SU-DHL-6 (cell line): ENCODE measurements around the gene GPR160.

Experiments
- CTCF ChIP-seq: fragments of 200-600 bp; sonication (generic); IDR thresholded peaks from one replicate; pipeline ENCODE4 v1.5.1; 2017; ENCODE audit warnings: antibody characterized with exemption, mild to moderate bottlenecking, low read length, moderate library complexity; ENCODE audit not compliant: insufficient read depth, poor library complexity, severe bottlenecking
- EZH2phosphoT487 ChIP-seq: fragments of 200-600 bp; sonication (generic), shearing (Covaris generic); conservative IDR thresholded peaks from 2 replicates; pipeline ENCODE4 v1.6.1; 2018; ENCODE audit warnings: mild to moderate bottlenecking, antibody characterized with exemption, low read length, moderate library complexity, mixed read lengths

- TF ChIP-seq CTCF (no peak), EZH2phosphoT487 (no peak)
These were observed 47.6 kb downstream of the GPR160 start for GRCh38 chr3:170085396-170085795.
